PC-9 (cell line): ENCODE results near the gene ALCAM. TPM values are rescaled to one million over a fixed set of nuclear protein-coding genes. Genes with fewer than 3 reads are reported as not detected.
A peak's percentile ranks its signal among the peaks of the same experiment; 100 is the strongest.

ENCODE experiments used
- BruUV-seq: library from RNA; stranded (reverse); fragments of 400-500 nt; replicated peaks from 2 replicates; lab custom pipeline; 2021; lab: Mats Ljungman, UMichigan
- CTCF ChIA-PET: fragments of 300-600 bp; sonication (Branson Sonifier 250); formaldehyde crosslinking; loops from one replicate; lab custom pipeline; 2022; ENCODE audit warnings: antibody characterized with exemption; lab: Charles Lee
- POLR2A ChIA-PET: fragments of 300-600 bp; sonication (Branson Sonifier 250); formaldehyde crosslinking; loops from one replicate; lab custom pipeline; 2022; ENCODE audit warnings: antibody characterized with exemption; ENCODE audit not compliant: unreplicated experiment; lab: Charles Lee
- DNase-seq, 2 experiments: peaks; one replicate each; pipeline versions ENCODE4 v3.0.0 to v3.0.0-alpha.2; 2015 to 2022; ENCODE audit warnings: mixed read lengths in 1 of 2
- H2AFZ ChIP-seq: fragments of 200-600 bp; sonication (generic); 2 replicates; pipeline ENCODE4 v1.8.1; 2017; ENCODE audit warnings: antibody characterized with exemption
- H3F3A ChIP-seq: fragments of 200-600 bp; sonication (generic); 2 replicates; pipeline ENCODE4 v1.8.1; 2017; ENCODE audit warnings: antibody characterized with exemption, mild to moderate bottlenecking, low read depth; ENCODE audit not compliant: insufficient read depth
- H3K27ac ChIP-seq: fragments of 200-600 bp; sonication (generic); 2 replicates; pipeline ENCODE4 v1.6.1; 2016; ENCODE audit warnings: mixed run types
- H3K27me3 ChIP-seq: fragments of 200-600 bp; sonication (generic); 2 replicates; pipeline ENCODE4 v1.6.1; 2016; ENCODE audit warnings: low read depth, mixed run types; ENCODE audit not compliant: insufficient read depth
- H3K36me3 ChIP-seq: fragments of 200-600 bp; sonication (generic); 2 replicates; pipeline ENCODE4 v1.6.1; 2016; ENCODE audit warnings: low read depth, mixed run types
- H3K4me1 ChIP-seq: fragments of 200-600 bp; sonication (generic); replicated peaks from 2 replicates; pipeline ENCODE4 v1.6.1; 2016; ENCODE audit warnings: mixed run types; ENCODE audit not compliant: insufficient read depth
- H3K4me2 ChIP-seq: fragments of 200-600 bp; sonication (generic); 2 replicates; pipeline ENCODE4 v1.6.1; 2017; ENCODE audit warnings: mixed run types
- H3K4me3 ChIP-seq: fragments of 200-600 bp; sonication (generic); 2 replicates; pipeline ENCODE4 v1.6.1; 2016; ENCODE audit warnings: mixed run types
- H3K79me2 ChIP-seq: fragments of 200-600 bp; sonication (generic); 2 replicates; pipeline ENCODE4 v1.6.1; 2017; ENCODE audit warnings: low read depth, mixed run types
- H3K9me2 ChIP-seq: fragments of 200-600 bp; sonication (generic); 2 replicates; pipeline ENCODE4 v1.8.1; 2017; ENCODE audit warnings: mild to moderate bottlenecking; ENCODE audit not compliant: insufficient read depth
- H3K9me3 ChIP-seq: fragments of 200-600 bp; sonication (generic); 2 replicates; pipeline ENCODE4 v1.8.1; 2016; ENCODE audit warnings: low read depth; ENCODE audit not compliant: insufficient read depth
- H4K20me1 ChIP-seq: fragments of 200-600 bp; sonication (generic); 2 replicates; pipeline ENCODE4 v1.8.1; 2017; ENCODE audit not compliant: insufficient read depth
- EZH2 ChIP-seq: fragments of 200-600 bp; sonication (generic); IDR thresholded peaks from 2 replicates; pipeline ENCODE4 v1.8.0; 2017; ENCODE audit warnings: antibody characterized with exemption, low read depth
- intact Hi-C: fragments of 100-400 bp; cut with micrococcal nuclease; formaldehyde crosslinking; loops from one replicate; pipeline ENCODE4 v1.10.0; 2022; ENCODE audit not compliant: unreplicated experiment
- total RNA-seq: library from RNA; stranded (reverse); gene quantifications from 2 replicates; pipeline ENCODE4 v1.2.3, GENCODE V29; 2021
- TF ChIP-seq, protein P1 (sequence below): fragments of 200-600 bp; sonication (generic); conservative IDR thresholded peaks from 2 replicates; pipeline ENCODE4 v1.6.1; 2017; ENCODE audit warnings: mixed run types, antibody characterized with exemption, mild to moderate bottlenecking, moderate library complexity

Gene ALCAM
- total RNA-seq, 1 experiment from 2014 or later: 132 TPM

DNA sequence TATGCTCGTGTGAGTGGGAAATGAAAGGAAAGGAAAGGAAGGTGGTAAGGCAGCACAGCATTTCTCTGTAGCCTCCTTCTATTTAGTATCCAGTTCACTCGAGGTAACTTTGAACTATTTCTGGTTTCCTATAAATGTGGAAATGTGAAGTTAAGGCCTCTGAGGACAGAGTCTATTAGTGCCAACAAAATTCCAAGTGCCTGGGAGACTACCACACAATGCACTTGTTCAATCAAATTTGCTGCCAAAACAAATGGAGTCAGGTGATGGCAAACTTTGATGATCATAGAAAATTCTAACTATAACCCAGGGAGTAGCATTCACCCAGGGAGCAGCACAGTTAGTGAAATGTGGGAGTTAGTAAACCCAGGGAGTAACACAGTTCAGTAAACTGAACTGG, 155.1 kb downstream of the ALCAM start:
- H3K27me3 ChIP-seq: no peaks in the 10 kb centered on the region
- BruUV-seq: no TSS peak
- H3F3A ChIP-seq: no peaks in the 10 kb centered on the region
- H3K79me2 ChIP-seq: no peaks in the 10 kb centered on the region
- no peak overlapping the region for H2AFZ ChIP-seq
- no peaks in the 10 kb centered on the region for H4K20me1 ChIP-seq
- no peak overlapping the region for H3K4me3 ChIP-seq
- ChIA-PET CTCF (no interaction called here), POLR2A (no interaction called here)
- TF ChIP-seq EZH2: no peak
- TF ChIP-seq, protein P1, sequence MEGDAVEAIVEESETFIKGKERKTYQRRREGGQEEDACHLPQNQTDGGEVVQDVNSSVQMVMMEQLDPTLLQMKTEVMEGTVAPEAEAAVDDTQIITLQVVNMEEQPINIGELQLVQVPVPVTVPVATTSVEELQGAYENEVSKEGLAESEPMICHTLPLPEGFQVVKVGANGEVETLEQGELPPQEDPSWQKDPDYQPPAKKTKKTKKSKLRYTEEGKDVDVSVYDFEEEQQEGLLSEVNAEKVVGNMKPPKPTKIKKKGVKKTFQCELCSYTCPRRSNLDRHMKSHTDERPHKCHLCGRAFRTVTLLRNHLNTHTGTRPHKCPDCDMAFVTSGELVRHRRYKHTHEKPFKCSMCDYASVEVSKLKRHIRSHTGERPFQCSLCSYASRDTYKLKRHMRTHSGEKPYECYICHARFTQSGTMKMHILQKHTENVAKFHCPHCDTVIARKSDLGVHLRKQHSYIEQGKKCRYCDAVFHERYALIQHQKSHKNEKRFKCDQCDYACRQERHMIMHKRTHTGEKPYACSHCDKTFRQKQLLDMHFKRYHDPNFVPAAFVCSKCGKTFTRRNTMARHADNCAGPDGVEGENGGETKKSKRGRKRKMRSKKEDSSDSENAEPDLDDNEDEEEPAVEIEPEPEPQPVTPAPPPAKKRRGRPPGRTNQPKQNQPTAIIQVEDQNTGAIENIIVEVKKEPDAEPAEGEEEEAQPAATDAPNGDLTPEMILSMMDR: no peak
- peaks cover 18% of the 10 kb centered on the region for H3K4me1 ChIP-seq
- peaks cover 12% of the 10 kb centered on the region; the same call in 1 of the 2 replicates for H3K36me3 ChIP-seq
- H3K4me2 ChIP-seq: no peak overlapping the region
- DNase-seq: no peak
- H3K9me3 ChIP-seq: peaks cover 6% of the 10 kb centered on the region
- intact Hi-C loops: no loop called here
- H3K27ac ChIP-seq: no peak overlapping the region
- H3K9me2 ChIP-seq: no peaks in the 10 kb centered on the region

DNA sequence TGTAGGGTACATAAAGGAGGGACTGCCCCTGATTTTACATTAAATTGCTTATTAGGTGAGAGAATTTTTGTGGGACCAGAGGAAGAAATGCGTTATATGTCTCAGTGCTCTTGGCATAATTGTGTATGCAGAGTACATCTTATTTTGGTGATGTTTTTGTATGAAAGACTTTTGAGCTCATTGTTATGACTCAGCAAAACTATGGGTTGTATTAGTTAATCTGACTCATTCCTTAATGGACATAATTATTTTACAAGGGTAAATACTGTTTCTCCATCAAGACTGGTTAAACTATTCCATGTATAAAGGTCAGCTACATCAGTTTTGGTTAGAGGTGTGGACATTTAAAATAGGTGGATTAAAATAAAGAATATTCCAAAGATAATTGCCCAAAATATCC, 156.8 kb downstream of the ALCAM start:
- CTCF ChIA-PET: interaction anchor here (0.6 kb wide), 1 partner anchor 96 kb away, joined by 4 read pairs; no protein-coding TSS in a partner anchor
- Histone ChIP-seq H3K4me2 (no peak overlapping the region), H3K79me2 (no peaks in the 10 kb centered on the region), H3K4me3 (no peak overlapping the region), H3K4me1 (peaks cover 35% of the 10 kb centered on the region), H3F3A (no peaks in the 10 kb centered on the region), H3K27me3 (no peaks in the 10 kb centered on the region), H4K20me1 (no peaks in the 10 kb centered on the region), H2AFZ (no peak overlapping the region), H3K36me3 (peaks cover 12% of the 10 kb centered on the region; the same call in 1 of the 2 replicates), H3K9me3 (peaks cover 6% of the 10 kb centered on the region), H3K9me2 (no peaks in the 10 kb centered on the region), H3K27ac (peak overlapping the region; percentile 31; the same call in 1 of the 2 replicates)
- no peak for TF ChIP-seq EZH2
- TF ChIP-seq, protein P1: no peak
- POLR2A ChIA-PET: interaction anchor here (0.5 kb wide), 1 partner anchor 1549 kb away, joined by 9 read pairs; no protein-coding TSS in a partner anchor
- BruUV-seq: no TSS peak
- peak in 1 of 2 experiments; percentile 46 for DNase-seq
- intact Hi-C loops: no loop called here

DNA sequence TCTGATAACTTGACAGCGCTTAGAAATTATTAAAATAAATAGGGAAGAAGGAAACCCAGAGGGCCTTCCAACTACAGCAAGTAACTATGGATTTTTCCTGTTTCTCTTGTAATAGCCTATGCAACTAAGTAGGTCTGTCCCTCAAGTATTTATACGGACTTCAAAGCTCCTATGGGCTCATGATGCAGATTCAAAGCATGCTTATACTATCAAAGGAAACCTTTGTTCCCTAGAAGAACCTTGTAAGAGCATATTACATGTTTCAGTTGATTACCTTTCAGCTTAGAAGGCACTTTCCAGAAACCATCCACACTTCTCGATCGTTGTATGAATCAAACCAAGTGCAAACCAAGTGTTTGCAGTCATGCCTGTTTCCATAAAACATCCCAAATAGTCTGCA, 158.8 kb downstream of the ALCAM start:
- Histone ChIP-seq H3K79me2 (no peaks in the 10 kb centered on the region), H3K4me3 (no peak overlapping the region), H4K20me1 (no peaks in the 10 kb centered on the region), H3K9me2 (no peaks in the 10 kb centered on the region), H3K4me2 (no peak overlapping the region), H3K36me3 (peaks cover 12% of the 10 kb centered on the region; the same call in 1 of the 2 replicates), H3K9me3 (peaks cover 6% of the 10 kb centered on the region), H3K27ac (no peak overlapping the region), H2AFZ (no peak overlapping the region), H3K27me3 (no peaks in the 10 kb centered on the region), H3F3A (no peaks in the 10 kb centered on the region), H3K4me1 (peaks cover 44% of the 10 kb centered on the region)
- CTCF ChIA-PET: no interaction called here
- POLR2A ChIA-PET: no interaction called here
- BruUV-seq: no TSS peak
- intact Hi-C loops: no loop called here
- no peak for TF ChIP-seq EZH2
- TF ChIP-seq, protein P1: no peak
- DNase-seq: no peak
